GM12865 (cell line): ENCODE measurements around the gene ACSM4.
"Not testable (repeated sequence)": the region's sequence is repeated elsewhere in the genome, so short reads cannot be mapped to it uniquely, and the experiment has no call there.

Source experiments
- DNase-seq: peaks from one replicate; pipeline ENCODE4 v3.0.0; 2010; ENCODE audit warnings: low read depth
- H3K4me3 ChIP-seq: 2 replicates; pipeline ENCODE4 v1.5.1; 2011; ENCODE audit warnings: mild to moderate bottlenecking, low read depth, low read length, control low read depth
- CTCF ChIP-seq: IDR thresholded peaks from 2 replicates; pipeline ENCODE4 v1.5.1; 2011; ENCODE audit warnings: low read length, control low read depth, low read depth, inconsistent platforms; ENCODE audit not compliant: insufficient read depth; ENCODE audit errors: missing control alignments

ACSM4 gene

GRCh38 chr12:7303772-7304171, at the start of gene ACSM4:
Gene ACSM4, plus strand, starts transcription at chr12:7304072. Its CDS starts 260 bp downstream, at chr12:7304332.
- TF ChIP-seq CTCF, result no peak
- DNase-seq, result no peak
- H3K4me3 ChIP-seq, result no peak within 1 kb of the TSS

GRCh38 chr12:7259060-7259459, 44.8 kb upstream of the ACSM4 start:
- no peak overlapping the region for H3K4me3 ChIP-seq
- DNase-seq, result no peak
- TF ChIP-seq CTCF, result no peak

GRCh38 chr12:7264538-7264937, 39.3 kb upstream of the ACSM4 start:
- DNase-seq, result no peak
- TF ChIP-seq CTCF, result no peak
- H3K4me3 ChIP-seq, result no peak overlapping the region

- DNase-seq, result no peak
Observed at GRCh38 chr12:7265251-7265650, 38.6 kb upstream of the ACSM4 start.

GRCh38 chr12:7269273-7269672, 34.6 kb upstream of the ACSM4 start:
- no peak overlapping the region for H3K4me3 ChIP-seq
- TF ChIP-seq CTCF, result no peak
- DNase-seq, result no peak

More at GRCh38 chr12:7265251-7265650, 38.6 kb upstream of the ACSM4 start:
- TF ChIP-seq CTCF, result no peak
- no peak overlapping the region for H3K4me3 ChIP-seq

GRCh38 chr12:7271893-7272514, 31.9 kb upstream of the ACSM4 start:
- DNase-seq, result no peak
- H3K4me3 ChIP-seq, result no peak overlapping the region
- TF ChIP-seq CTCF, result no peak

- not testable (repeated sequence) for H3K4me3 ChIP-seq, DNase-seq
Observed at GRCh38 chr12:7275482-7275881, 28.4 kb upstream of the ACSM4 start.
